Hematopoietic multipotent progenitor cell treated with erythropoietin and hydrocortisone succinate and interleukin-3 and kit ligand, for 15 days (in vitro differentiated cells): ENCODE data around the gene NDUFC2.
A peak's percentile ranks its signal among the peaks of the same experiment; 100 is the strongest.
"Not testable (repeated sequence)": the region's sequence is repeated elsewhere in the genome, so short reads cannot be mapped to it uniquely, and the experiment has no call there.

ENCODE experiments used
- DNase-seq: peaks from one replicate; pipeline ENCODE4 v3.0.0-alpha.2; 2015; ENCODE audit warnings: low spot score

Gene NDUFC2

DNA sequence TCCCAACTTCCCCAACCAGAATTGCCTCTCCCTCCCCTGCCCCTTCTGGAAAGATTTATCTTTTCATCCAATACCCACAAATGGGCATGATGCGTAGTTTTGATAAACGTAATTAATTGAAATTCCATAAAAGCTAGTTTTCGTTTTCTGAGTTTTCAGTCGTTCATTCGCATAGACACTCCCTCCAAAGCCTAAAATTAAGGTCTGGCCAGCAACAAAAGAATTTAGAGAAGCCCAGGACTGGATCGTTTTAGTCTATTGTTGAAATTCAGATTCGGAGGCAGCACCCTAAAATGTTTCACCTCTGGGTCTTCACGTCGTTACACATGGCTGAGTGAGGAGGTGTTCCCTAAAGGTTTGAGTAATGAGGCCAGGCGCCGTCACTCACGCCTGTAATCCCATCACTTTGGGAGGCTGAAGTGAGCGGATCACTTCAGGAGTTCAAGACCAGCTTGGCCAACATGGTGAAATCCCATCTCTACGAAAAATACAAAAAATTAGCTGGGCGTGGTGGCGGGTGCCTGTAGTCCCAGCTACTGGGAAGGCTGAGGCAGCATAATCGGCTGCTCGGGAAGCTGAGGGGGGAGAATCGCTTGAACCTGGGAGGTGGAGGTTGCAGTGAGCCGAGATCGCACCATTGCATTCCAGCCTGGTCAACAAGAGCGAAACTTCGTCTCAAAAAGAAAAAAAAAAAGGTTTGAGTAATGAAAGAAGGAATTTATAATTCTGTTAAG is 589 bp upstream of the NDUFC2 start:
- no peak for DNase-seq

DNA sequence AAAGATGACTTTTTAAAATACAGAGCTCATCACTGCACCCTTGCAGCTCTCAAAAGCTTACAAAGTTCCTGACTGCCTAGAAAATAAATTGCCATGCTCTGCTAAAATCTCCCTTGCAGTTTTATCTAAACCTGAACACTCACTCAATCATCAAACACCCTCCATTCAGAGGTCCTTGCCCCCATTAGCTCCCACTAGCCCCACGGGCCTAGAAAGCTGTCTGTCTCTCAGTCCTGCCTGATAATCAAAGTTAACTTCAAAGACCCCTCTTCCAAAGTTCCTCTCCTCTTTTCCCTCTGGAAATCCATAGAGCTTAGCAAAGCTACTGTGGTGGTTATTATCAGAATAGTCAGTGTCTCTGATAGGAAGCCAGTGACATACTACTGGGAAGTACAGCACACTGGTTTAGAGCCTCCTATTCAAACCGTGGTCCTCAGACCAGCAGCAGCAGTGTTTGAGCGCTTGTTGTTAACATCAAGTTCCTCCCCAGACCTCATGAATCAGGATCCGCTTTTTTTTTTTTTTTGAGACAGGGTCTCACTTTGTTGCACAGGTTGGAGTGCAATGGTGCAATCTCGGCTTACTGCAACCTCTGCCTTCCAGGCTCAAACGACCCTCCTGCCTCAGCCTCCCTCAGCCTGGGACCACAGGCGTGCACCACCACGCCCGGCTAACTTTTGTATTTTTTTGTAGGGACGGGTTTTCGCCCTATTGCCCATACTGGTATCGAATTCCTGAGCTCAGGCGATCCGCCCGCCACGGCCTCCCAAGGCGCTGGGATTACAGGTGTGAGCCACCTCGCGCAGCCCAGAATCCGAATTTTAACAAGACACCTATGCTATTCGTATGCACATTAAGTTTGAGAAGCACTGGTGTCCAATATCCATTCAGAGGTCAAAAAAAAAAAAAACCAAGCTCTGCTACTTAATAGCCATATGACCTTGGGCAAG is 1.2 kb downstream of the NDUFC2 start:
- no peak for DNase-seq

DNA sequence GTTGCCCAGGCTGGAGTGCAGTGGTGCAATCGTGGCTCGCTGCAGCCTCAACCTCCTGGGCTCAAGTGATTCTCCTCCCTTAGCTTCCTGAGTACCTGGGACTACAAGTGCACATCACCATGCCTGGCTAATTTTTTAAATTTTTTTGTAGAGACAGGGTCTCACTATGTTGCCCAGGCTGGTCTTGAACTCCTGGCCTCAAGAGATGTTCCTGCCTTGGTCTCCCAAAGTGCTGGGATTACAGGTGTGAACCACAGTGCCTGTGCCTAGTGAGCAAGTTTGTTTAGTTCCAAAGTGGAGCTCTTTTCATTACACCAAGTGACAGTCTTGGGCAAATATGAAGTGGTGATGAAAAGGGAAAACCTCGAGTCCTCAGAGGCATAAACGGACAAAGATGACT is 2.1 kb downstream of the NDUFC2 start:
- DNase-seq = not testable (repeated sequence)

DNA sequence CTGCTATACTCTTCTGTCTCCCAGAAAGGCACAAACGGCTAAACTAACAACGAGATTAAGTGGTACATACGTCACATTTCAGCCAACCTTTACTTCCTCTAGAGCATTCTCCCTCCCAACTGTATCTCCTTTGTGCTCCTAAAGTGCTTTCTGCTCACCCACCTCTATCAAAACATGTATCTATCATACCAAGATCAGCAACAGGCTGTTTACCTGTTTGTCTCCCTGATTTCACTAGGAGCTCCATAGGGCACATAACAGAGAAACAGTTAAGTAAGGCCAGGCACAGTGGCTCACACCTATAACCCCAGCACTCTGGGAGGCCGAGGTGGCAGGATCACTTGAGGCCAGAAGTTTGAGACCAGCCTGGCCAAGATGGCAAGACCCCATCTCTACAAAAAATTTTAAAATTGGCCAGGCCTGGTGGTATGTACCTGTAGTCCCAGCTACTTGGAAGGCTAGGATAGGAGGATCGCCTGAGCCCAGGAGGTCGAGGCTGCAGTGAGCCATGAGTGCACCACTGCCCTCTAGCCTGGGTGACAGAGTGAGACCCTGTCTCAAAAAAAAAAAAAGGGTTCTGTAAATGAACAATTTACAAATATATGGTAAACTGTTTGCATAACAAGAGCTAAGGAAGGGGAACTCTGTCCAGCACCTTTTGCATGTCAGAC is 2.8 kb downstream of the NDUFC2 start:
- no peak for DNase-seq

DNA sequence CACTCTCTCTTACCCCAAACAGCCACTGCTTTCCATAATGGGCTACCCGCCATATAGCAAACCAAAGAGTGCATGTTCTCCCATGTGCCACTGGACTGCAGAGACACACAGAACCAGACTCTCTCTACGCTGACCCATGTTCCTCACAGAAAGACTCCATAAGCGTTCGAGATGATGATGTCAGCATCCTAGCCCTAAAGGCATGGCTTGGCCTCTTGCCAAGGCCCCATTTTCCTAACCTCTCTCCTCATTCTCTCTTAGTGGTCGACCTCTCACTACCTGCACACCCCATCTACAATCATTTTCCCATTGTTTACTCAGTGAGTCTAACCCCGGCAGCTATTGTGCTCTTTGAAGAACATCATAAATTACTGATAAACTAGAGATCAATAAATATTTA is 4.9 kb downstream of the NDUFC2 start:
- no peak for DNase-seq

DNA sequence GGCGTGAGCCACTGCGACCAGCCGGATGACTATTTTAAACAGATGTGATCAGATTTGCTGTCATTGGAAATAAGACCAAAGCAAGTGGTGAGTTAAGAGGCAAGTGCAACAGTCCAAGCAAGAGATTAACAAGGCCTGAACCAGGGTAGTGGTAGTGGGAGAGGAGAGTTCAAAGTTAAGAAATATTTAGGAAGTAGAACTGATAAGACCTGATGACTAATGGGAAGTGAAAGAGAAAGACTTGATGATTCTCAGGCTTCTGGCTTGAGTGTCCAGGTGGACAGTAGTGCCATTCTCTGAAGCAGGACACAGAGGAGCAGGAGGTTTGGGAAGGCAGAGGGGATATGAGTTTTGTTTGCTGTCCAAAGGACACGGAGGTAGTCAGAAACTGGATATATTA is 7.2 kb downstream of the NDUFC2 start:
- no peak for DNase-seq

DNA sequence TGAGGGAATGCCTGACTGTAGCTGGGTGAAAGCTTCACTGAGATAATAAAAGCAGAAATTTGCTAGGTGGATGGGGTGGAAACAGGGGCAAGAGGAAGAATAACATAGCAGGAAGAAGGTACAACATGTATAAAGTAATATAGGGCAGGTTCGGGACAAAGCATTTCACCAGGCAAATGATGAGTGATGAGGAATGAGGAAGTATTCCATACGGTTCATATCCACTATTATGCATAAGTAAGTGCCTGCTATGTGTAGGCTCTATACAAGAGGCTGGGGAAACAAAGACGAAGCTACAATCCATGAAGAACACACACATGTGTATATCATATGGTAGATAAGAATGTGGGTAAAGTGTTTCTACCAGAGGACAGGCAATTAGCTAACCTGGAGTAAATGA is 7.9 kb downstream of the NDUFC2 start:
- DNase-seq = no peak

DNA sequence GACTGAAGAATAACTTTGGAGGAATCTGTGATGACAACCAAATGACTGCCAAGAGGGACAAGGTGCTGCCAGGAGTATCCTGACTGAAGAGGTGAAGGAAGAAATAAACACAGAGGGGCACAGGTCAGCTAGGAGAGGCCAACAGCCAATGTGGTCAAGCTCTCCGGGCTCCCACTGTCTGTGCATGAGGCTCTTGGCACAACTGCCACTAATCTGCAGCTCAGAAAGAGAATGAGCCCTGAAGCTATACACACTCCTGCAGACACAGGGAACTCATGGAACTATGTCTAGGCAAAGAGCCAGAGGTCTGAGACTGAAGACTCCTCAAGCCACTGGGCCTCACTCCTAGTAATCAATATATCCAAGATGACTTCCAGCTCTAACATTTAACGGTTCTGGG is 9.0 kb downstream of the NDUFC2 start:
- DNase-seq = no peak

DNA sequence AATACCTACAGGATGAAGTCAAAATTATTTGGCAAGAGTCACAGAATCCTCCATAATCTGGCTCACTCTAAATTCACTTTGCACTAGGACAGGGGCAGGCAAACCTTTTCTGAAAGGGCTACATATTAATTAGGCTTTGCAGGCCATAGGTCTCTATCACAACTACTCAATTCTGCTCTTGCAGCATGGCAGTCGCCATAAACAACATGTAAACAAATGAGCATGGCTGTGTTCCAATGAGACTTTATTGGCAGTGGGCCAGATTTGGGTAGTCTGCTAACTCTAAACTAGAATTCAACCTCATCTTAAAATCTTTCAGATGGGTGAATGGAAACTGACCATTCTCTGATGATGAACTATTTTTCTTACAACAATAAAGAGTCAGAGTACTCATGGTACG is 10.2 kb downstream of the NDUFC2 start:
- DNase-seq = peak; percentile 59

DNA sequence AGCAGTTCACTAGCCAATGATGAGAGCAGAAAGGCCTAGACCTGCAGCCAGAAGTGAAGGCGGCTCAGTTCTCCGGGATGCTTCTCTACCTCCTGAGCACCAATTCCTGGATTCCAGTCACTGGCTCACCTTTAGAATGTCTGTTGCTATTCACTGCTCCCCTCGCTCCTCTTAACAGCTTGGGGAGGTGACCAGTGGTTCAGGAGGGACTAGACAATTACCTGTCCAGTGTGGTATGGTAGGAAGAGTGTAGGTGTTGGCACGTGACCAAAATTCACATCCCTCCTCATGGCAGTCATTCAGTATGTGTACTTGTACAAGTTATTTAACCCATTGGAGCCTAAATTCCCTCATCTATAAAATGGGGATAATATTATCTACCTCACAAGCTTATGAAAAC is 12.0 kb downstream of the NDUFC2 start:
- no peak for DNase-seq

DNA sequence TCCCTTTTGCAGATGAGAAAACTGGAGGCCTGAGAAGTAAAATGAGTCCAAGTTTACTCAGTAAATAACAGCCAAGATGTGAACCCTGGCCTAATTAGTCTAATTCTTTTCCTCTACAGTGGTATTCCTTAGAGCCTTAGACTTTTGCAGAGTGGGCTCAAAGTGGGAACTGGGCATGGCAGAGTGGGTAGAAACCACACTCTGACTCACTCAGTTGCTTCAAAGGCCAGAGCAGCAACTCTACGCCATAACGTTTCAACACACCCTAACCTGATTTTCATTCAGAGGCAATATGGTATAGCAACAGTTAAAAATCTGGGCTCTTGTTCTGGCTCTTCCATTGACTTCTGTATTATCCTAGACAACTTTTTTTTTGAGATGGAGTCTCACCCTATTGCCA is 13.2 kb downstream of the NDUFC2 start:
- DNase-seq = no peak

DNA sequence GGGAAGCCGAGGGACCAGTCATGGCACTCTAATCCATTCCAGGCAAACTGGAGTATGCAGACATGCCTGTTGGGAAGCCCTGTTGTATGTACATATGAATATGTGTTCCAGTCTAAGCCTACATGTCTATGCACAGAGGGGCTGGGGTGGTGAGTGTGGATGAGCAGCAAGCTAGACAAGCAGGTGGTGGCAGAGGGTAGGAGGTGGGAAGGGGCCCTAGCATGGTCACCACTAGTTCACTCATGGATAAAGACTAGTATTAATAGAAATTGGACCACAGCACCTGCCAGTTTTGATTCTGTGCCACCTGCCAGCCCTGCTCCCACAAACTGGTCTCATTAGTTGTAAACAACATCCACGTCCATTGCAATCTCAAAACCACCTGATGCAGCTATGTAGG is 14.5 kb downstream of the NDUFC2 start:
- no peak for DNase-seq

DNA sequence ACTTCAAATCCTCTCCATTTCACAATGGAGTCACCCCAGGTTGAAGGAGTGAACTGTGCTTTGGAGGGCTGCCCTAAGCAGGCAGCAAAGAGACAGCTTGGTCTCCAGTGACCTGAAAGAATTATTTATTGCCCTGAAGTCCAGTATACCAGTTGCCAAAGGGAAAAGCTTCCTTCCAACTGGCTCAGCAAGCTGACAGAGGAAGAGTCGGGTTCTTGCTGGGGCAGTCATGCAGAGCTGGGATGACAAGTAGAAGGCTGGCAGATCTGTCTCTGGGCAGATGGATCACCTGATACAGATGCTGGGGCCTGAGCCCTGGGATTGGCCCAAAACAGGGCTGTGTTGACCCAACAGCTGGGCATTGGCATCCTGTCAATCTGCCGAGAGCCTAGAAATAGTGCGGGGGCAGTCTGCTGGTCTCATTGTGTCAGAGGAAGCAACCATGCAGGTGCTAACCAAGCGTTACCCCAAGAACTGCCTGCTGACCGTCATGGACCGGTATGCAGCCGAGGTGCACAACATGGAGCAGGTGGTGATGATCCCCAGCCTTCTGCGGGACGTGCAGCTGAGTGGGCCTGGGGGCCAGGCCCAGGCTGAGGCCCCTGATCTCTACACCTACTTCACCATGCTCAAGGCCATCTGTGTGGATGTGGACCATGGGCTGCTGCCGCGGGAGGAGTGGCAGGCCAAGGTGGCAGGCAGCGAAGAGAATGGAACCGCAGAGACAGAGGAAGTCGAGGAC is 16.1 kb downstream of the NDUFC2 start, which contains the start of gene THRSP:
THRSP (plus strand) TSS at position 422 of the 742 bp plus-strand sequence; CDS start at position 443, 21 bp downstream.
- DNase-seq = no peak

DNA sequence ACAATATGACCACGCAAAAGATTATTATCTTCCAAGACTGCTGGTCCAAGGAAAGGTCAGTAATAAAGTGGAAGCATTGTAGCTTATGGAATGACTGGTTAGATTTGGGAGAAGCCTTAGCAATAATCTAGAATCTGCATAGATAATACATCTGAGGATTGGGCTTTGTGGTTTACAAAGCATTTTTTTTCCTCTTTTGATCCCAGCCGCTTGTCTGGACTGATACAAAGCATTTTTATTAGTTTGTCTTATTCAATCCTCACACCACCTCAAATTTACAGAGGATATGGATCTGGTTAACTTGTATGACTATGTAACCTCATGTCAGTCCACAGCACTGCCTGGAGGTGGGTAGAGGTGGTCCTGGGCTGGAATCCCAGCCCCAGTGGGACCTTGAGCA is 17.0 kb downstream of the NDUFC2 start:
- DNase-seq = no peak

DNA sequence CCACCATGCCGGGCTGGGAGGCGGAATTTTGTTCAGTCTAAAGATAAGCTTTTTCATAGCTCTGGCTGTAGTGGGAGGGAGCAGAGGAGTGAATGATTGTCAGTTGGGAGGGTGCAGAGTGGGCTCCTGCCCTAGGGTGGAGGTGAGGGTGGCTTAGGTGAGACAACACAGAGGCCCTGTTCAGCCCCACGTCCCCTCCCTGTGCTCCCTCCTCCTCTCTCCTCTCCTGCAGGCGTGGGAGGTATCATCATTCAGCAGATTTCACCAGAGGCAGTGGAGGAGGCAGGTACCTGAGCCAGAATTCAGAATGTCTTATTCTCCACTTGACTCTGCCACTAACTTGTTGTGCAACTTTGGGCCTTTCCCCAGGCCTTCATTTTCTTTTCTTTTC is 17.7 kb downstream of the NDUFC2 start:
- DNase-seq = no peak

DNA sequence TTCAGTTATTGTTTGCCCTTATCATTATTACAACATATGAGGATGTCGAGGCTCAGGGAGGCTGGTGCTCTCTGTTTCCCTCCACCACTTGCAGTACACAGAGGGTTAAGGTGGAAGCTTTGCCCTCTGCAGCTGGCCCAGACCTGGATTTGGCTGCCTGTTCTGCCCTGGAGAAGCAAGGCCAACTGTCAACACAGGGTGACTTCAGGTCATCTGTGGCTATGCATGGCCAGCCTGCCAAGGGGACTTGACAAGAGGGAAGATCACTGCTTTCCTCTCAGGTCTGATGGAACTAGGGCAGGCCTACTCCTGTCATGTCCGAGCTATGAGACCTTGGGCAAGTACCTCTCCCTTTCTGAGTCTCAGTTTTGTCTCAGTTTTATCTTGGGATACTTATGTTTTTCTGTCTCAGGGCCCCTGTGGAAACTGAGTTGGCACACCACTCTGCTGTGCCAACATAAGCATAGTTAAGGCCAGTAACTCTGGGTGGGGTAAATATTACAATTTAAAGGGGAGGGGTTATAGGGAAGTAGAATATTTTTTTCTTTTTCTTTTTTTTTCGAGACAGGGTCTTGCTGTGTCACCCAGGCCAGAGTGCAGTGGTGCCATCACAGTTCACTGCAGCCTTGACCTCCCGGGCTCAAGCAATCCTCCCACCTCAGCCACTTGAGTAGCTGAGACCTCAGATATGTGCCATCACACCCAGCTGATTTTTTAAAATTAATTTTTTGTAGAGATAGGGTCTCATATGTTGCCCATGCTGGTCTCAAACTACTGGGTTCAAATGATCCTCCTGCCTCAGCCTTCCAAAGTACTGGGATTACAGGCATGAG is 18.4 kb downstream of the NDUFC2 start:
- DNase-seq = no peak

DNA sequence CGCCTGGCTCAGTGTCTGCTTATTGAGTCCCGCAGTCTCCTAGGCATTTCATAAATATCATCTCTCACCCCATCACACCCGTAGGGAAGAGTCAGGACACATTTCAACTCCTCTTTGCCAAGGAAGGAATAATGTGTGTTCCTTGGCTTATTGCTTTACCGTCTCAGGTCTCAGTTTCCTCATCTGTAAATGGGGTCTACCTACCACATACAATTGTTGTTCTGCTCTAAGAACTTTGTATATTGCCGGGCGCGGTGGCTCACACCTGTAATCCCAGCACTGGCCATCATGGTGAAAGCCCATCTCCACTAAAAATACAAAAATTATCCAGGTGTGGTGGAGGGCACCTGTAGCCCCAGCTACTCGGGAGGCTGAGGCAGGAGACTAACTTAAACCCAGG is 19.1 kb downstream of the NDUFC2 start:
- DNase-seq = no peak

DNA sequence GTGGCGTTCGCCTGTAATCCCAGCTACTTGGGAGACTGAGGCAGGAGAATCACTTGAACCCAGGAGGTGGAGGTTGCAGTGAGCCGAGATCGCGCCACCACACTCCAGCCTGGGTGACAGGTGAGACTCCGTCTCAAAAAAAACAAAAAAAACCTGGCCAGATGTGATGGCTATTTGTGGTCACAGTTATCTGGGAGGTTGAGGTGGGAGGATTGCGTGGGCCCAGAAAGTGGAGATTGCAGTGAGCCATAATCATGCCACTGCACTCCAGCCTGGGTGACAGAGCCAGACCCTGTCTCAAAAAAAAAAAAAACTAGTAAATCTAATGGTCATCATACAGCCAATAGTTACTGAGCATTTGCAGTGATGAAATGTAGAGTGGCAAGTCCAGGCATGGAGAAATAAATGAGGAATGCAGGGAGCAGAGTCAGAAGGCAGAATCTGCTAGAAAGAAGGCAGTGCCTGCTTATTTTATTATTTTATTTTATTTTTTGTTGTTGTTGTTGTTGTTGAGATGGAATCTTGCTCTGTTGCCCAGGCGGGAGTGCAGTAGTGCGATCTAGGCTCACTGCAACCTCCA is 19.8 kb downstream of the NDUFC2 start:
- not testable (repeated sequence) for DNase-seq

DNA sequence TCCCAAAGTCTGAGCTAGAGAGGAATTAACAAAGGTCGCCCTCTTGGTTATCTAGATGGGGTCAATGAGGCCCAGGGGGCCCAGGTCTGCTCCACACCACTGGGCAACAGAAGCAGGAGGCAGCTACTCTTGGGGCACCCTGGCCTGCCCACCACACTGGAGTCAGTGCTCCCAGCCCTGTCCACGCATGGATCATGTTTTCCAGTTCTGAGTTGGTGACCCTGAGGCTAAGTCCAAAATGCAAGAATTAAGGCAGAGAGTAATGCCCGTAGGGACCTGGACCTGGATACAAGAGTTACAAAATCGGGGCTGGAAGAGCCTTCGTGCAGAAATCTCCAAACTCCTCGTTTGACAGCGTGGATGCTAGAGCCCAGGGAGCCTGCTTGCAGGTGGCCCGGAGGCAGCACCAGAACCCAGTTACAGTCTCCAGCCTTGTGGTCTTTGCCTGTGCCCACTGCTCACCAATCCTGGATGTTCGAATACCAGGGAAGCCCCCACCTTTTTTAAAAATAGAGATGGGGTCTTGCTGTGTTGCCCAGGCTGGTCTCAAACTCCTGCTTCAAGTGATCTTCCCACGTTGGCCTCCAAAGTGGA is 22.1 kb downstream of the NDUFC2 start:
- no peak for DNase-seq

DNA sequence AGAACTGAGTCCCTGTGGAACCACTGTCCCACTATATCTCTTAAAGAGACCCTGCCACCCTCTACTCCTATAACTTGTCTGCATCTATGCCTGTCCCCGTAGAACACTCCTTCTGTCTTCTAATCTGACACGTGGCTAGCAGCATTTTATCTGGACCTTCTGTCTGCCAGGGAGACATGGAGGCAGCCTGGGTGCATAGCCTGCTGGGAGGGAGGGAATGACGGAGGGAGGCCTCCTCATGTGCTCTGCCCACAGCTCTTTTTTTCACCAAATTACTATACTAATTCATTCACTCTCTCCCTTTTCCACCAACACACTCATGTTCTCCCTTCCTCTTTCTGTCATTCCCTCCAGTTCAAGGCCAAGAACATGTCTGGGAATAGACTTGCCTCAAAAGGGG is 23.6 kb downstream of the NDUFC2 start:
- DNase-seq = no peak
